Activated CD4-positive, alpha-beta memory T cell treated with anti-CD3 and anti-CD28 coated beads, Interleukin-2, amount 10 ng/mL, durations not matched to agents 7 days and 5 days (primary cell): ENCODE results near the gene MYO5B. TPM values are rescaled to one million over a fixed set of nuclear protein-coding genes. Genes with fewer than 3 reads are reported as not detected.
"Not testable (repeated sequence)": the region's sequence is repeated elsewhere in the genome, so short reads cannot be mapped to it uniquely, and the experiment has no call there.

Experiments used
- CTCF ChIA-PET: fragments of 350-600 bp; sonication (Branson Sonifier 250); formaldehyde crosslinking; loops from one replicate; lab custom pipeline; 2021; ENCODE audit warnings: antibody characterized with exemption, inconsistent platforms; lab: Charles Lee
- POLR2A ChIA-PET: fragments of 350-600 bp; sonication (Branson Sonifier 250); formaldehyde crosslinking; loops from one replicate; lab custom pipeline; 2021; ENCODE audit warnings: antibody characterized with exemption; lab: Charles Lee
- DNase-seq: peaks from one replicate; pipeline ENCODE4 v3.0.0-alpha.2; 2020
- H3K27ac Mint-ChIP-seq: one replicate; pipeline ENCODE4 v1.8.0; 2021; ENCODE audit warnings: mild to moderate bottlenecking, mixed read lengths
- H3K27me3 Mint-ChIP-seq: one replicate; pipeline ENCODE4 v1.8.0; 2021; ENCODE audit warnings: mixed read lengths
- H3K36me3 Mint-ChIP-seq: one replicate; pipeline ENCODE4 v1.8.0; 2021; ENCODE audit warnings: low read depth, mixed read lengths
- H3K4me1 Mint-ChIP-seq: one replicate; pipeline ENCODE4 v1.8.0; 2021; ENCODE audit warnings: mixed read lengths
- H3K4me3 Mint-ChIP-seq: one replicate; pipeline ENCODE4 v1.8.0; 2021; ENCODE audit warnings: mild to moderate bottlenecking, mixed read lengths
- H3K9me3 Mint-ChIP-seq: one replicate; pipeline ENCODE4 v1.8.0; 2021; ENCODE audit warnings: mixed read lengths
- total RNA-seq, 2 experiments: library from RNA; stranded (reverse); gene quantifications; one replicate each; pipeline ENCODE4 v1.2.3, GENCODE V29; 2021

MYO5B gene
- total RNA-seq, 2 experiments from 2014 or later: not detected

- H3K9me3 Mint-ChIP-seq: no peaks in the 10 kb centered on the region
- CTCF ChIA-PET: no interaction called here
- no peak overlapping the region for H3K4me3 Mint-ChIP-seq
- peaks cover 25% of the 10 kb centered on the region for H3K27me3 Mint-ChIP-seq
- H3K4me1 Mint-ChIP-seq: peaks cover 3% of the 10 kb centered on the region
- H3K27ac Mint-ChIP-seq: no peak overlapping the region
- H3K36me3 Mint-ChIP-seq: no peaks in the 10 kb centered on the region
- POLR2A ChIA-PET: no interaction called here
- DNase-seq: no peak
Measured at GRCh38 chr18:50099725-50100407, 95.1 kb downstream of the MYO5B start.

- ChIA-PET POLR2A (no interaction called here), CTCF (no interaction called here)
- peaks cover 3% of the 10 kb centered on the region for H3K4me1 Mint-ChIP-seq
- H3K27ac Mint-ChIP-seq: no peak overlapping the region
- no peaks in the 10 kb centered on the region for H3K9me3 Mint-ChIP-seq
- no peak overlapping the region for H3K4me3 Mint-ChIP-seq
- no peak for DNase-seq
- no peaks in the 10 kb centered on the region for H3K36me3 Mint-ChIP-seq
- H3K27me3 Mint-ChIP-seq: peaks cover 18% of the 10 kb centered on the region
Measured at GRCh38 chr18:50097702-50098101, 97.2 kb downstream of the MYO5B start.

- Mint-ChIP-seq H3K4me1 (peaks cover 3% of the 10 kb centered on the region), H3K4me3 (no peak overlapping the region), H3K27me3 (peaks cover 17% of the 10 kb centered on the region), H3K36me3 (no peaks in the 10 kb centered on the region), H3K27ac (no peak overlapping the region), H3K9me3 (no peaks in the 10 kb centered on the region)
- ChIA-PET CTCF (no interaction called here), POLR2A (no interaction called here)
- DNase-seq: no peak
Measured at GRCh38 chr18:50096766-50097435, 98.0 kb downstream of the MYO5B start.

- peaks cover 18% of the 10 kb centered on the region for H3K27me3 Mint-ChIP-seq
- H3K4me1 Mint-ChIP-seq, POLR2A ChIA-PET: not testable (repeated sequence)
Measured at GRCh38 chr18:50094786-50095185, 100.2 kb downstream of the MYO5B start.

GRCh38 chr18:50094221-50094773 lies 100.7 kb downstream of the MYO5B start:
- ChIA-PET POLR2A (no interaction called here), CTCF (no interaction called here)
- Mint-ChIP-seq H3K4me1 (no peaks in the 10 kb centered on the region), H3K27me3 (peaks cover 18% of the 10 kb centered on the region), H3K27ac (no peak overlapping the region), H3K9me3 (no peaks in the 10 kb centered on the region), H3K4me3 (no peak overlapping the region), H3K36me3 (no peaks in the 10 kb centered on the region)
- DNase-seq: no peak

More at GRCh38 chr18:50094786-50095185, 100.2 kb downstream of the MYO5B start:
- H3K9me3 Mint-ChIP-seq, DNase-seq, H3K4me3 Mint-ChIP-seq, H3K36me3 Mint-ChIP-seq, H3K27ac Mint-ChIP-seq, CTCF ChIA-PET: not testable (repeated sequence)

GRCh38 chr18:50093366-50094064 lies 101.4 kb downstream of the MYO5B start:
- Mint-ChIP-seq H3K27me3 (peaks cover 14% of the 10 kb centered on the region), H3K4me3 (no peak overlapping the region), H3K9me3 (no peaks in the 10 kb centered on the region), H3K36me3 (no peaks in the 10 kb centered on the region), H3K27ac (no peak overlapping the region), H3K4me1 (no peaks in the 10 kb centered on the region)
- POLR2A ChIA-PET: no interaction called here
- CTCF ChIA-PET: no interaction called here
- DNase-seq: no peak

GRCh38 chr18:50092245-50092805 lies 102.6 kb downstream of the MYO5B start:
- Mint-ChIP-seq H3K27ac (no peak overlapping the region), H3K36me3 (no peaks in the 10 kb centered on the region), H3K9me3 (no peaks in the 10 kb centered on the region), H3K4me1 (no peaks in the 10 kb centered on the region), H3K27me3 (peaks cover 21% of the 10 kb centered on the region), H3K4me3 (no peak overlapping the region)
- ChIA-PET CTCF (no interaction called here), POLR2A (no interaction called here)
- no peak for DNase-seq

GRCh38 chr18:50091509-50092244 lies 103.3 kb downstream of the MYO5B start:
- H3K27ac Mint-ChIP-seq: no peak overlapping the region
- CTCF ChIA-PET: no interaction called here
- POLR2A ChIA-PET: no interaction called here
- H3K9me3 Mint-ChIP-seq: no peaks in the 10 kb centered on the region
- no peak overlapping the region for H3K4me3 Mint-ChIP-seq
- H3K36me3 Mint-ChIP-seq: no peaks in the 10 kb centered on the region
- H3K4me1 Mint-ChIP-seq: no peaks in the 10 kb centered on the region
- no peak for DNase-seq
- H3K27me3 Mint-ChIP-seq: peaks cover 18% of the 10 kb centered on the region

- Mint-ChIP-seq H3K36me3 (no peaks in the 10 kb centered on the region), H3K4me1 (no peaks in the 10 kb centered on the region), H3K27me3 (peaks cover 18% of the 10 kb centered on the region), H3K9me3 (no peaks in the 10 kb centered on the region), H3K4me3 (no peak overlapping the region), H3K27ac (no peak overlapping the region)
- CTCF ChIA-PET: no interaction called here
- no peak for DNase-seq
- POLR2A ChIA-PET: no interaction called here
Measured at GRCh38 chr18:50090370-50091312, 104.3 kb downstream of the MYO5B start.

- Mint-ChIP-seq H3K27me3 (peaks cover 16% of the 10 kb centered on the region), H3K4me3 (no peak overlapping the region), H3K9me3 (no peaks in the 10 kb centered on the region), H3K4me1 (no peaks in the 10 kb centered on the region), H3K36me3 (no peaks in the 10 kb centered on the region), H3K27ac (no peak overlapping the region)
- POLR2A ChIA-PET: no interaction called here
- no peak for DNase-seq
- CTCF ChIA-PET: no interaction called here
Measured at GRCh38 chr18:50089702-50090101, 105.2 kb downstream of the MYO5B start.

- H3K27me3 Mint-ChIP-seq: peaks cover 16% of the 10 kb centered on the region
- ChIA-PET POLR2A (no interaction called here), CTCF (no interaction called here)
- DNase-seq: no peak
- no peaks in the 10 kb centered on the region for H3K36me3 Mint-ChIP-seq
- H3K9me3 Mint-ChIP-seq: no peaks in the 10 kb centered on the region
- no peak overlapping the region for H3K4me3 Mint-ChIP-seq
- H3K4me1 Mint-ChIP-seq: no peaks in the 10 kb centered on the region
- H3K27ac Mint-ChIP-seq: no peak overlapping the region
Measured at GRCh38 chr18:50083708-50084107, 111.2 kb downstream of the MYO5B start.
